Stimulated activated CD8-positive, alpha-beta memory T cell treated with anti-CD3 and anti-CD28 coated beads, Interleukin-4, amount 100 ng/mL, for 4 hours (primary cell): Measurements from ENCODE around the gene CSNK1D.

Source experiments
- DNase-seq, 2 donors: peaks; one replicate each; pipeline ENCODE4 v3.0.0-alpha.2; 2020; ENCODE audit warnings: low read depth in 2 of 2, low spot score in 1 of 2

Gene CSNK1D

GRCh38 chr17:82296511-82297279 lies 23.2 kb upstream of the CSNK1D start:
- no peak for DNase-seq

- no peak for DNase-seq
Measured at GRCh38 chr17:82295472-82295814, 21.9 kb upstream of the CSNK1D start.

- DNase-seq, result no peak
Measured at GRCh38 chr17:82294064-82294773, 20.7 kb upstream of the CSNK1D start.

- DNase-seq, result peak; percentile 81 to 84
Measured at GRCh38 chr17:82292251-82293154, 19.0 kb upstream of the CSNK1D start.

- no peak for DNase-seq
Measured at GRCh38 chr17:82291582-82292250, 18.2 kb upstream of the CSNK1D start.

- no peak for DNase-seq
Measured at GRCh38 chr17:82287868-82288801, 14.6 kb upstream of the CSNK1D start.

- no peak for DNase-seq
Measured at GRCh38 chr17:82287013-82287867, 13.7 kb upstream of the CSNK1D start.

GRCh38 chr17:82285141-82285540 lies 11.6 kb upstream of the CSNK1D start:
- no peak for DNase-seq

GRCh38 chr17:82283208-82283749 lies 9.8 kb upstream of the CSNK1D start:
- no peak for DNase-seq

GRCh38 chr17:82282239-82283207 lies 9.0 kb upstream of the CSNK1D start:
- DNase-seq, result no peak

- DNase-seq, result no peak
Measured at GRCh38 chr17:82281502-82282238, 8.2 kb upstream of the CSNK1D start.

GRCh38 chr17:82281076-82281475 lies 7.6 kb upstream of the CSNK1D start:
- no peak for DNase-seq

GRCh38 chr17:82280537-82280936 lies 7.0 kb upstream of the CSNK1D start:
- DNase-seq, result no peak

- no peak for DNase-seq
Measured at GRCh38 chr17:82278786-82279391, 5.4 kb upstream of the CSNK1D start.

GRCh38 chr17:82278308-82278707 lies 4.8 kb upstream of the CSNK1D start:
- no peak for DNase-seq

- no peak for DNase-seq
Measured at GRCh38 chr17:82277851-82278250, 4.4 kb upstream of the CSNK1D start.

- no peak for DNase-seq
Measured at GRCh38 chr17:82276938-82277337, 3.4 kb upstream of the CSNK1D start.
